AG04449 (cell line): ENCODE measurements around the gene DUSP15.

Source experiments
- CTCF ChIA-PET: fragments of 350-600 bp; formaldehyde crosslinking; extraction: SDS; loops from one replicate; lab custom pipeline; 2021; ENCODE audit warnings: antibody characterized with exemption; lab: Yijun Ruan, JAX
- POLR2A ChIA-PET: fragments of 400-600, 350-600 bp; formaldehyde crosslinking; extraction: SDS; loops from one replicate; lab custom pipeline; 2020; ENCODE audit warnings: antibody characterized with exemption, inconsistent platforms; lab: Yijun Ruan, JAX
- DNase-seq: peaks from one replicate; pipeline ENCODE4 v3.0.0-alpha.2; 2010; ENCODE audit warnings: low read depth, low spot score
- H3K4me3 ChIP-seq: 2 replicates; pipeline ENCODE4 v1.5.1; 2011; ENCODE audit warnings: low read depth, mild to moderate bottlenecking, control low read depth, low read length
- TF ChIP-seq, protein P1 (sequence below): IDR thresholded peaks from one replicate; pipeline ENCODE4 v1.5.1; 2011; ENCODE audit warnings: mild to moderate bottlenecking, moderate library complexity, low read length, control low read depth, inconsistent platforms; ENCODE audit not compliant: insufficient read depth; ENCODE audit errors: missing control alignments

The DUSP15 gene

DNA sequence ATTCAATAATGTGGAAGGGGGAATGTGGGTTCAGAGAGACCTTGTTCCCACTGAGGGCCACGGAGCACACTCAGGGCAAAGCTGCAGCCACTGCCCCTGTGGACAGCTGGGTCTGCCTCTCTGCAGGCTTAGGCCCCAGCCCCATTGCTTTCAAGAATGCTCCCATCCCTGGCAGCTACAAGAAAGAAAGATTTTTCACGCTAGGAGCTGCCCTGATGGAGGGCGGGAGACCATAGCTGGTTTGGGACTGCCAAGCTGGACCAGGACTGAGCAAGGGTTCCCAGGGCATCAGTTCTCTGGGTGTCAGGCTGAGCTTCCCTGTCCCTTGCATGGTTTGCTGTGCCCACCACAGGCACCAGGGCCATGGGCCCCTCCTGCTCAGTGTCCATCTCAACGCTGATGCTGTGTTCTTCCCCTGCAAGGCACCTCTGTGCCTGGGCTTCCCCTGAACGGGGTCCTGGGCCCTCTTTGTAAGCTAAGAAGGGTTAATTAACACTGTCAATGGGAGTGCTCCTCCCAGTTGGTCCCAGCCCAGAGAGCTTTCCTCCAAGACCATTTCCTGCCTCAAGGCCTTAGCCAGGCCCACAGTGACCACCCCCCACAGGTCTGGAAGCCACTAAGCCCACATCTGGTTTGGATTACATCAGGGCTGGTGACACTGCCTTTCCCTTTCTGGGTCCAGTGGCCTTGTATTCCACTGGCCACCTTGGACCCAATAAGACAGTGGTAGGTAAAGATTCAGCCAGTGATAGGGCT lies 33.3 kb downstream of the DUSP15 start:
- TF ChIP-seq, protein P1, sequence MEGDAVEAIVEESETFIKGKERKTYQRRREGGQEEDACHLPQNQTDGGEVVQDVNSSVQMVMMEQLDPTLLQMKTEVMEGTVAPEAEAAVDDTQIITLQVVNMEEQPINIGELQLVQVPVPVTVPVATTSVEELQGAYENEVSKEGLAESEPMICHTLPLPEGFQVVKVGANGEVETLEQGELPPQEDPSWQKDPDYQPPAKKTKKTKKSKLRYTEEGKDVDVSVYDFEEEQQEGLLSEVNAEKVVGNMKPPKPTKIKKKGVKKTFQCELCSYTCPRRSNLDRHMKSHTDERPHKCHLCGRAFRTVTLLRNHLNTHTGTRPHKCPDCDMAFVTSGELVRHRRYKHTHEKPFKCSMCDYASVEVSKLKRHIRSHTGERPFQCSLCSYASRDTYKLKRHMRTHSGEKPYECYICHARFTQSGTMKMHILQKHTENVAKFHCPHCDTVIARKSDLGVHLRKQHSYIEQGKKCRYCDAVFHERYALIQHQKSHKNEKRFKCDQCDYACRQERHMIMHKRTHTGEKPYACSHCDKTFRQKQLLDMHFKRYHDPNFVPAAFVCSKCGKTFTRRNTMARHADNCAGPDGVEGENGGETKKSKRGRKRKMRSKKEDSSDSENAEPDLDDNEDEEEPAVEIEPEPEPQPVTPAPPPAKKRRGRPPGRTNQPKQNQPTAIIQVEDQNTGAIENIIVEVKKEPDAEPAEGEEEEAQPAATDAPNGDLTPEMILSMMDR = no peak
- no peak for DNase-seq
- ChIA-PET POLR2A (no interaction called here), CTCF (interaction anchor here (0.6 to 17.4 kb wide), 10 partner anchors 8 to 255 kb away, joined by 3 to 242 read pairs (median 6); partner anchors contain the start of genes FOXS1, MYLK2 and PDRG1)
- no peak overlapping the region for H3K4me3 ChIP-seq

DNA sequence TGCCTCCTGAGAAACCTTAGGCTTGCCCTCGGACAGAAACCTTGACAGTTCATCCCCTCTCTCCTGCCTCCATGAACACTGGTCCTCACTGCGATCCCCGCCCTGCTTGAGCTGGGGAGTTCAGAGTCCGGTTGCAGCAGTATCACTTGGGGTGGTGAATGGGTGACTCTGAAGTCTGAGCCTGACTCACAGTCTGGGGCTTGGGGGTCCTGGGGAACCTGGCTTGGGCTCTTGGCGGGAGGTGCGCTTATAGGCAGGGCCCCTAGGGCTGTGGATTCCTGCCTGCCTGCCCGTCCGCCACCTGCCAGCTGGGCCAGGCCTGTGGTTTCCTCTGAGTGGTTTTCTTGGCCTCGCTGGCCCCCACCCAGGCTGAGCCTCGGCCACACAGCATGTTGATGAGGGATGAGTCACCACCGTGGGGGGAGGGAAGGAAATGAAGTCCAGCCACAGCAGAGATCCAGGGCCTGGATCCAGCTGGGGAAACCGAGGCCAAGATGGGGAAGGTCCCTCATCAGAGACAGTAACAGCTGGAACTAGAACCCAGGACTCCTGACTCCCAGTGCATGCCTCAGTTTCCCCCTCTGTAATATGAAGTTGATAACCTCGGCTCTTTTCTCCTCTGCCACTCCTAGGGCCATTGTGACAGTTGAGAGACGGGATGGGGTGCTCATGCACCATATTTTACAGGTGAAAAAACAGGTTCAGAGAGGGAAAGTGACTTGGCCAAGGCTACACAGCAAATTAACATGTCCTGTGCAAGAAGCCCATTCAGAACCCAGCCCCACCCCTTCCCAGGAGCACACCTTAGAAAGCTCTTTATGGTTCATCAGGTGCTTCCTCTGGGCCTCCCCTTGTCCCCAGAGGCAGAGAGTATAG lies 34.1 kb downstream of the DUSP15 start:
- ChIA-PET POLR2A (no interaction called here), CTCF (interaction anchor here (0.6 to 17.4 kb wide), 10 partner anchors 9 to 202 kb away, joined by 3 to 242 read pairs (median 6); partner anchors contain the start of genes FOXS1, MYLK2 and PDRG1)
- no peak overlapping the region for H3K4me3 ChIP-seq
- no peak for DNase-seq
- TF ChIP-seq, protein P1 = no peak

DNA sequence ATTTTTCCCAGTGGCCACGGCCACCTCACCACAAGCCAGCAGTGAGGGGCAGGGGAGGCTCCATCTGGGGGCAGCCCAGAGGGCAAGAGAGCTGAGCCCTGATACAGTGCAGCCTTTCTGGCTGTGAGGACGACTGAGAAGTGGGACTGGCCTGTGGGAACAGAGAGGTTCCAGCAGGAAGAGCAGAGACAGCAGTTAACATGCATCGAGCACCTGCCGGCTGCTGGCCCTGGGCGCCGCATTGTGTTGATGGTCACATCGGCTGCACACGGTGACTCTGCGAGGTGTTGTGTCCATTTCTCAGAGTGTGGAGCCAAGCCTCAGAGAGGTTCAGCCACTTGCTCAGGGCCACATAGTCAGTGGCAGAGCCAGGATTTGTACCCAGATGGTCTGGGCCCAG lies 34.8 kb downstream of the DUSP15 start:
- CTCF ChIA-PET = interaction anchor here (0.9 to 17.4 kb wide), 7 partner anchors 9 to 197 kb away, joined by 3 to 242 read pairs (median 34); partner anchors contain the start of genes FOXS1, MYLK2 and PDRG1

DNA sequence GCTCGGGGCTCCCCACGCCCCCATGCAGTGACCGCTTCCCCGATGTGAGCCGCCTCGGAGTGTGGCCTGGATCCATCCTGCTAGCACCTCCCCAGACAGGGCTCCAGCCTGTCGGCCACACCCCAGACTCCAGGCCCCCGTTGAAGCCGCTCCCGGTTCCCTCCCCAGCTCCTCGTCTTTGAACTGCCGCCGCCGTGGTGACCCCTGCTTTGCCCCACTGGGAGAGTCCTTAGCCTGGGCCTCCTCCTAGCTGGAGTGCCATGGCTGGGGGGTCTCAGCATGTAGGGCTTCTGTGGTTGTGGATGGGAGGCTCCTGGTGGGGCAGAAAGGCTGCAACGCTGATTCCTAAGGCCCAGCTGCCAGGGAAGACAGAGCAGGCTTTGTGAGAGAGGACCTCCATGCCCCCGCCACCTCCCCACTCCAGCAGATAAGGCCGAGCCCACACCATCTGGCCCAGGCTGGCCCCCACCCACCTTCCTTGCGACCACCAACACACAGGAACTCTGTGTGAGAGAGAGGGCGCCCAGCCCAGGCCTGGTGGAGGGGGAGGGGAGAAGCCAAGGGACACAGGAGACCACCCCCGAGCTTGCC lies 36.3 kb downstream of the DUSP15 start:
- TF ChIP-seq, protein P1 = no peak
- ChIA-PET CTCF (interaction anchor here (0.7 to 17.4 kb wide), 12 partner anchors 11 to 295 kb away, joined by 3 to 242 read pairs (median 6); partner anchors contain the start of genes FOXS1, MYLK2 and PDRG1), POLR2A (no interaction called here)
- H3K4me3 ChIP-seq = no peak overlapping the region
- no peak for DNase-seq

More for the DNA sequence above, 34.8 kb downstream of the DUSP15 start:
- DNase-seq = no peak
- H3K4me3 ChIP-seq = no peak overlapping the region
- POLR2A ChIA-PET = no interaction called here
- TF ChIP-seq, protein P1 = no peak

DNA sequence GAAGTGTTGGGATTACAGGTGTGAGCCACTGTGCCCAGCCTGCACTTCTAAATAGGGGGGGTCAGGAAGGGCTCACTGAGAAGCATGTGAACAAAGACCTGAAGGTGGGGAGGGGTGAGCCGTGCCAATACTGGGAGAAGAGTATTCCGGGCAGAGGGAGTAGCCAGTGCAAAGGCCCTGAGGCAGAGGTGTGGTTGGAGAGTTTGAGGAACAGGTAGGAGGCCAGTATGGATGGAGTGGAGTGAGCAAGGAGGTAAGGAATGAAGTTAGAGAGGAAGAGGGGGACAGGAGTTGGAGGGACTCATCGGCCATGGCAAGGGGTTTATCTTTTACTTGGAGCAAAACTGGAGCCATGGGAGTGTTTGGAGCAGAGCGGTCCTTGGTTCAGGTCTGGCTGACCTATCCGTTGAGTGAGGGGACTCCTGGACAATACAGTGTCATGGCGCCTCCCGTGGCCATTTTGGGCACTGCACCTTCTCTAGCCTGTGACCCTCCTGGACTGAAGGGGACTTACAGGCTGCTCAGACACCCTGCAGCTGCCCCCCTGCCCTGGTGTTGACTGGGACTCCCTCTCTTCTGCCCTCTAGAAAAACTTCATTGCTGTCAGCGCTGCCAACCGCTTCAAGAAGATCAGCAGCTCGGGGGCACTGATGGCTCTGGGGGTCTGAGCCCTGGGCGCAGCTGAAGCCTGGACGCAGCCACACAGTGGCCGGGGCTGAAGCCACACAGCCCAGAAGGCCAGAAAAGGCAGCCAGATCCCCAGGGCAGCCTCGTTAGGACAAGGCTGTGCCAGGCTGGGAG lies 37.0 kb downstream of the DUSP15 start:
- ChIA-PET CTCF (interaction anchor here (1.1 to 17.4 kb wide), 9 partner anchors 14 to 296 kb away, joined by 3 to 242 read pairs (median 7); partner anchors contain the start of gene MYLK2), POLR2A (no interaction called here)
- TF ChIP-seq, protein P1 = peak; percentile 89
- no peak for DNase-seq
- H3K4me3 ChIP-seq = no peak overlapping the region
